ENCODE measurements around the gene SRL. TPM values are rescaled to one million over a fixed set of nuclear protein-coding genes. Genes with fewer than 3 reads are reported as not detected.

Gene SRL
- total RNA-seq, 5 donors from 2014 or later (not counting 1 experiment from before 2014, with no cell fraction given): 0.06 TPM; not detected in 4

GRCh38 chr16:4182581-4183236 is 59.2 kb downstream of the SRL start:
- H3K4me3 ChIP-seq (ENCODE audit: control insufficient read depth in 1 of 2, extremely low read depth in 1 of 2, low read length in 1 of 2): peak overlapping the region; percentile 57 to 86
- H3K4me3 Mint-ChIP-seq: peak overlapping the region; percentile 72 to 81 (median 75)
- CTCF ChIA-PET: no interaction called here
- H3K36me3 ChIP-seq (ENCODE audit: control insufficient read depth in 2 of 2, extremely low read depth in 1 of 2, insufficient read depth in 1 of 2, low read length in 1 of 2): no peaks in the 10 kb centered on the region
- no peak overlapping the region for H3K27ac ChIP-seq (ENCODE audit: low read length)
- peaks cover 0 to 17% of the 10 kb centered on the region in 2 experiments for H3K4me1 ChIP-seq (ENCODE audit: control insufficient read depth in 1 of 2, extremely low read depth in 1 of 2, insufficient read depth in 2 of 2, low read length in 2 of 2)
- peaks cover 0 to 5% of the 10 kb centered on the region in 2 experiments for H3K27me3 ChIP-seq (replicated peaks in 1 of 2; ENCODE audit: control insufficient read depth in 2 of 2, extremely low read depth in 1 of 2, insufficient read depth in 2 of 2, low read length in 1 of 2)
- H3K27ac Mint-ChIP-seq: no peak overlapping the region
- no peaks in the 10 kb centered on the region for H3K9me3 ChIP-seq
- H3K27me3 Mint-ChIP-seq: peaks cover 0 to 2% of the 10 kb centered on the region in 2 donors
- H3K9me3 Mint-ChIP-seq: no peaks in the 10 kb centered on the region
- H3K36me3 Mint-ChIP-seq: no peaks in the 10 kb centered on the region
- POLR2A ChIA-PET: interaction anchor here in 1 of 2 donors (0.6 kb wide), 1 partner anchor 19 kb away, joined by 3 read pairs; no protein-coding TSS in a partner anchor
- DNase-seq: no peak
- 100% methylated on average over 14 of the region's 23 CpGs for WGBS (ENCODE audit: insufficient coverage)
- no peak for ATAC-seq (replicated peaks in 1 of 4)
- peaks cover 6 to 11% (median 6%) of the 10 kb centered on the region in 3 donors for H3K4me1 Mint-ChIP-seq

DNA sequence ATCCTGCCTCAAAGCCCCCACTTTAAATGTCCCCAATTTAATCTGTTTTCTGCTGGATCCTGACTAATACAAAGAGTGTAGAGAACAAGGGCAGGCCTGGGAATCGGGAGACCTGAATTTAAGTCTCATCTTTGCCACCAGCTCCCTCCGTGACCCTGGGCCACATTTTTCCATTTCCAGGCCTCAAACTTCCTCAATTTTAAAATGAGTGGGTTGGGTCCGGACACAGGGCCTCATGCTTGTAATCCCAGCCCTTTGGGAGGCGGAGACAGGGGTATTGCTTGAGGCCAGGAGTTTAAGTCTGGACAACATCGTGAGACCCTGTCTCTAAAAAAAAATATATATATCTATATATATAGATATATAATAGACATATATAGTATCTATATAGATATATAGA is 61.4 kb downstream of the SRL start:
- Mint-ChIP-seq H3K27me3 (no peaks in the 10 kb centered on the region), H3K36me3 (no peaks in the 10 kb centered on the region), H3K27ac (no peak overlapping the region), H3K9me3 (no peaks in the 10 kb centered on the region), H3K4me1 (peaks cover 6 to 11% (median 6%) of the 10 kb centered on the region in 3 donors), H3K4me3 (no peak overlapping the region)
- ChIA-PET POLR2A (no interaction called here), CTCF (no interaction called here)
- no peaks in the 10 kb centered on the region for H3K36me3 ChIP-seq (ENCODE audit: control insufficient read depth in 2 of 2, extremely low read depth in 1 of 2, insufficient read depth in 1 of 2, low read length in 1 of 2)
- peaks cover 0 to 17% of the 10 kb centered on the region in 2 experiments for H3K4me1 ChIP-seq (ENCODE audit: control insufficient read depth in 1 of 2, extremely low read depth in 1 of 2, insufficient read depth in 2 of 2, low read length in 2 of 2)
- H3K4me3 ChIP-seq (ENCODE audit: control insufficient read depth in 1 of 2, extremely low read depth in 1 of 2, low read length in 1 of 2): no peak overlapping the region
- DNase-seq (no peak), ATAC-seq (replicated peaks in 1 of 4) (no peak)
- no peak overlapping the region for H3K27ac ChIP-seq (ENCODE audit: low read length)
- H3K27me3 ChIP-seq (replicated peaks in 1 of 2; ENCODE audit: control insufficient read depth in 2 of 2, extremely low read depth in 1 of 2, insufficient read depth in 2 of 2, low read length in 1 of 2): peaks cover 0 to 5% of the 10 kb centered on the region in 2 experiments
- H3K9me3 ChIP-seq: no peaks in the 10 kb centered on the region
- WGBS (ENCODE audit: insufficient coverage): 86% methylated on average over 1 of the region's 5 CpGs

- no peak overlapping the region for H3K4me3 ChIP-seq (ENCODE audit: control insufficient read depth in 1 of 2, extremely low read depth in 1 of 2, low read length in 1 of 2)
- ChIA-PET CTCF (no interaction called here), POLR2A (no interaction called here)
- whole genome bisulfite sequencing (ENCODE audit: insufficient coverage): 90% methylated on average over 2 of the region's 8 CpGs
- H3K9me3 Mint-ChIP-seq: no peaks in the 10 kb centered on the region
- peaks cover 0 to 17% of the 10 kb centered on the region in 2 experiments for H3K4me1 ChIP-seq (ENCODE audit: control insufficient read depth in 1 of 2, extremely low read depth in 1 of 2, insufficient read depth in 2 of 2, low read length in 2 of 2)
- peaks cover 0 to 5% of the 10 kb centered on the region in 2 experiments for H3K27me3 ChIP-seq (replicated peaks in 1 of 2; ENCODE audit: control insufficient read depth in 2 of 2, extremely low read depth in 1 of 2, insufficient read depth in 2 of 2, low read length in 1 of 2)
- H3K27ac ChIP-seq (ENCODE audit: low read length): no peak overlapping the region
- H3K27me3 Mint-ChIP-seq: peaks cover 0 to under 1% of the 10 kb centered on the region in 2 donors
- DNase-seq: no peak
- no peaks in the 10 kb centered on the region for H3K36me3 ChIP-seq (ENCODE audit: control insufficient read depth in 2 of 2, extremely low read depth in 1 of 2, insufficient read depth in 1 of 2, low read length in 1 of 2)
- no peaks in the 10 kb centered on the region for H3K9me3 ChIP-seq
- no peak overlapping the region for H3K27ac Mint-ChIP-seq
- H3K4me1 Mint-ChIP-seq: peaks cover 4 to 10% (median 5%) of the 10 kb centered on the region in 3 donors
- H3K36me3 Mint-ChIP-seq: no peaks in the 10 kb centered on the region
- ATAC-seq (replicated peaks in 1 of 4): no peak
- no peak overlapping the region for H3K4me3 Mint-ChIP-seq
These were observed 62.1 kb downstream of the SRL start for GRCh38 chr16:4179763-4180260.

GRCh38 chr16:4179020-4179419 is 62.9 kb downstream of the SRL start:
- Mint-ChIP-seq H3K27me3 (peaks cover 0 to 4% of the 10 kb centered on the region in 2 donors), H3K27ac (no peak overlapping the region), H3K36me3 (no peaks in the 10 kb centered on the region), H3K4me3 (no peak overlapping the region), H3K9me3 (no peaks in the 10 kb centered on the region), H3K4me1 (peaks cover 0 to 7% (median 2%) of the 10 kb centered on the region in 3 donors)
- Histone ChIP-seq H3K36me3 (ENCODE audit: control insufficient read depth in 2 of 2, extremely low read depth in 1 of 2, insufficient read depth in 1 of 2, low read length in 1 of 2) (no peaks in the 10 kb centered on the region), H3K9me3 (no peaks in the 10 kb centered on the region), H3K27me3 (replicated peaks in 1 of 2; ENCODE audit: control insufficient read depth in 2 of 2, extremely low read depth in 1 of 2, insufficient read depth in 2 of 2, low read length in 1 of 2) (peaks cover 0 to 5% of the 10 kb centered on the region in 2 experiments), H3K4me3 (ENCODE audit: control insufficient read depth in 1 of 2, extremely low read depth in 1 of 2, low read length in 1 of 2) (no peak overlapping the region), H3K27ac (ENCODE audit: low read length) (no peak overlapping the region), H3K4me1 (ENCODE audit: control insufficient read depth in 1 of 2, extremely low read depth in 1 of 2, insufficient read depth in 2 of 2, low read length in 2 of 2) (peaks cover 0 to 10% of the 10 kb centered on the region in 2 experiments)
- ChIA-PET POLR2A (no interaction called here), CTCF (no interaction called here)
- WGBS (ENCODE audit: insufficient coverage): 76% methylated on average over 5 of the region's 5 CpGs
- ATAC-seq (replicated peaks in 1 of 4) (no peak), DNase-seq (no peak)

DNA sequence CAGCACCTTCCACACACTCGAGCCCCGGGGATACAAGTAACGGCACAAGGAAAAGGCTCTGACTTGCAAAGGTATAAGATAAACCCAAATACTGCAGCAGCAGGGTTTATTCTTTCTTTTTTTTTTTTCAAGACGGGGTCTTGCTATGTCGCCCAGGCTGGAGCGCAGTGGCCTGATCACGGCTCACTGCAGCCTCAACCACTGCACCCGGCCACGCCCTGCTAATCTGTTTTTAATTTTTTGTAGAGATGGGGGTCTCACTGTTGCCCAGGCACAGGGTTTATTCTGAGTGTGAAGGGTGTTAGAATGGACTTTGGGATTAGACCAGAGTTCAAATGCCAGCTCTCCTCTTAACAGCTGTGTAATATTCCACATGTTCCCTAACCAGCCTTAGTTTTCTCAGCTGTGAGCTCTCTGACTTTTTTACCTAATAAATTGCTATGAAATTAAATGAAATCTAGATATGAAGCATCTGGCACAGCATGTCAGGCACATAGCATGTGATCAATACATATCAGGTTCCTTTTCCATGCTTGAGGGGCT is 63.3 kb downstream of the SRL start:
- no peak overlapping the region for H3K27ac Mint-ChIP-seq
- H3K4me1 ChIP-seq (ENCODE audit: control insufficient read depth in 1 of 2, extremely low read depth in 1 of 2, insufficient read depth in 2 of 2, low read length in 2 of 2): peaks cover 0 to 8% of the 10 kb centered on the region in 2 experiments
- H3K27ac ChIP-seq (ENCODE audit: low read length): no peak overlapping the region
- CTCF ChIA-PET: no interaction called here
- H3K36me3 ChIP-seq (ENCODE audit: control insufficient read depth in 2 of 2, extremely low read depth in 1 of 2, insufficient read depth in 1 of 2, low read length in 1 of 2): no peaks in the 10 kb centered on the region
- peaks cover 0 to 7% (median 2%) of the 10 kb centered on the region in 3 donors for H3K4me1 Mint-ChIP-seq
- H3K4me3 ChIP-seq (ENCODE audit: control insufficient read depth in 1 of 2, extremely low read depth in 1 of 2, low read length in 1 of 2): no peak overlapping the region
- no peak overlapping the region for H3K4me3 Mint-ChIP-seq
- peaks cover 0 to 5% of the 10 kb centered on the region in 2 experiments for H3K27me3 ChIP-seq (replicated peaks in 1 of 2; ENCODE audit: control insufficient read depth in 2 of 2, extremely low read depth in 1 of 2, insufficient read depth in 2 of 2, low read length in 1 of 2)
- DNase-seq (no peak), ATAC-seq (replicated peaks in 1 of 4) (no peak)
- WGBS (ENCODE audit: insufficient coverage): 97% methylated on average over 6 of the region's 9 CpGs
- no peaks in the 10 kb centered on the region for H3K9me3 ChIP-seq
- POLR2A ChIA-PET: no interaction called here
- H3K9me3 Mint-ChIP-seq: no peaks in the 10 kb centered on the region
- peaks cover 0 to 4% of the 10 kb centered on the region in 2 donors for H3K27me3 Mint-ChIP-seq
- no peaks in the 10 kb centered on the region for H3K36me3 Mint-ChIP-seq

- no peaks in the 10 kb centered on the region for H3K36me3 Mint-ChIP-seq
- peaks cover 0 to 5% of the 10 kb centered on the region in 2 experiments for H3K27me3 ChIP-seq (replicated peaks in 1 of 2; ENCODE audit: control insufficient read depth in 2 of 2, extremely low read depth in 1 of 2, insufficient read depth in 2 of 2, low read length in 1 of 2)
- H3K27ac Mint-ChIP-seq: no peak overlapping the region
- ATAC-seq (replicated peaks in 1 of 4): no peak
- H3K36me3 ChIP-seq (ENCODE audit: control insufficient read depth in 2 of 2, extremely low read depth in 1 of 2, insufficient read depth in 1 of 2, low read length in 1 of 2): no peaks in the 10 kb centered on the region
- no peak overlapping the region for H3K4me3 ChIP-seq (ENCODE audit: control insufficient read depth in 1 of 2, extremely low read depth in 1 of 2, low read length in 1 of 2)
- DNase-seq: no peak
- no peak overlapping the region for H3K27ac ChIP-seq (ENCODE audit: low read length)
- POLR2A ChIA-PET: interaction anchor here in 1 of 2 donors (0.6 kb wide), 1 partner anchor 121 kb away, joined by 3 read pairs; no protein-coding TSS in a partner anchor
- H3K27me3 Mint-ChIP-seq: peaks cover 0 to 4% of the 10 kb centered on the region in 2 donors
- 75% methylated on average over 2 of the region's 5 CpGs for WGBS (ENCODE audit: insufficient coverage)
- H3K4me3 Mint-ChIP-seq: no peak overlapping the region
- CTCF ChIA-PET: interaction anchor here (0.5 kb wide), 2 partner anchors 47 to 117 kb away, joined by 3 read pairs; no protein-coding TSS in a partner anchor
- no peaks in the 10 kb centered on the region for H3K9me3 Mint-ChIP-seq
- peaks cover 0 to 3% (median 0%) of the 10 kb centered on the region in 3 donors for H3K4me1 Mint-ChIP-seq
- no peaks in the 10 kb centered on the region for H3K4me1 ChIP-seq (ENCODE audit: control insufficient read depth in 1 of 2, extremely low read depth in 1 of 2, insufficient read depth in 2 of 2, low read length in 2 of 2)
- no peaks in the 10 kb centered on the region for H3K9me3 ChIP-seq
These were observed 64.9 kb downstream of the SRL start for GRCh38 chr16:4176906-4177417.
